ENCODE results near the gene IKBKE. TPM values are rescaled to one million over a fixed set of nuclear protein-coding genes. Genes with fewer than 3 reads are reported as not detected.

Gene IKBKE
- total and polyA plus RNA-seq, 2 of the 8 experiments (the other 6 are each of a cell fraction or from before 2014, with no cell fraction given): 8.6 to 12.0 TPM

DNA sequence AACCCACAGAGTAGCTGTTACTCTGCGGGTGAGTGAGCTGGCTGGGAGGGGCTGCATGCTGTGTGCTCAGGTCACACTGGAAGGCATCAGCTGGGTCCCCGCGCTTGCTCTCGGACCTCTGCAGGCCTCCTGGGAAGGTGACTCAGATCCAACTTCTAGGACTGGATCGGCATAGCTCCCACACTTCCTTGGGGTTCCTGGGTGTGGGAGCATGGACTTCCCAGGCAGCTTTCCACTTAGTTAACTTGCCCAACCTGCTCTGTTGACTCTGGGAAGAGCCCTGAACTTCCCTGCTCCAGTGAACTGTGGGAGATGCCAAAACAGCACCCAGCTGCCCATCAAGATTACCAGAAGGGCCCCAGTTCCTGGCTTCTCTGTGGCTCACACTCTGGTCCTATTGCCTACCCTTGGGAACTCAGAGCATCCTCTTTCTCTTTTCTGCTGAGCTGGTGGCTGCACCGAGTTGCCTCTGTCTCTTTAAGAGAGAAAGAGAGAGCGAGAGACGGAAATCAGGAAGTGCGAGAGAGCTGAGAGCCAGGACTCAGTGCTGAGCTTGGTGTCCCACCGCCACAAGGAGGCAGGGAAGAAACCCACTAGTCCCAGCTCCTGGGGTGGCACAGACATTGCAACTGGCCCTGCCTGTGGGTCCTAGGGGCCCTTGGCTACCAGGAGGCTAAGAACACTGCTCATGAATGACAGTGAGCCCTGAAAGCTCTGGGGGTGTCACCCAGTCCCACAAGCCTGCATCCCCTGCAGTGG lies at the start of gene IKBKE (continued):
- TF ChIP-seq CTCF (IDR thresholded peaks at IDR 0.05; ENCODE audit: control extremely low read depth in 1 of 3, insufficient read depth in 1 of 3, low read depth in 1 of 3, low read length in 3 of 3) (peak in 1 of 3 experiments; percentile 18; a peak in 1 of 4 replicates), CEBPB (IDR thresholded peaks at IDR 0.05; ENCODE audit: low read depth, low read length) (no peak), SIRT6 (IDR thresholded peaks at IDR 0.05; ENCODE audit: low read length) (no peak), KDM4A (IDR thresholded peaks at IDR 0.05; ENCODE audit: low read depth, low read length, severe bottlenecking) (no peak), CBX8 (IDR thresholded peaks at IDR 0.05; ENCODE audit: borderline replicate concordance, low read depth, low read length) (no peak), POU5F1 (IDR thresholded peaks at IDR 0.05; ENCODE audit: low read depth, low read length) (no peak), HDAC2 (IDR thresholded peaks at IDR 0.05; ENCODE audit: borderline replicate concordance in 1 of 2, low read depth in 2 of 2, low read length in 2 of 2) (0 out of 4 replicates have a peak, but pooled peaks of 1 of the 2 experiments have one; percentile 14), CREB1 (IDR thresholded peaks at IDR 0.05) (no peak), NANOG (IDR thresholded peaks at IDR 0.05; ENCODE audit: insufficient read depth, low read depth, low read length, poor library complexity, severe bottlenecking) (no peak), TAF7 (optimal IDR thresholded peaks at IDR 0.05; ENCODE audit: borderline replicate concordance, low read depth, low read length) (no peak), EGR1 (IDR thresholded peaks at IDR 0.05; ENCODE audit: borderline replicate concordance, low read depth, low read length) (no peak), TEAD4 (IDR thresholded peaks at IDR 0.05; ENCODE audit: low read depth, low read length) (no peak), SP1 (IDR thresholded peaks at IDR 0.05; ENCODE audit: low read depth, low read length) (no peak), CTBP2 (IDR thresholded peaks at IDR 0.05; ENCODE audit: borderline replicate concordance, insufficient read depth, insufficient read length, low read length) (no peak), RNF2 (IDR thresholded peaks at IDR 0.05; ENCODE audit: borderline replicate concordance, low read depth, low read length, missing control alignments, poor library complexity, severe bottlenecking) (no peak)
- TF ChIP-seq, protein P1, sequence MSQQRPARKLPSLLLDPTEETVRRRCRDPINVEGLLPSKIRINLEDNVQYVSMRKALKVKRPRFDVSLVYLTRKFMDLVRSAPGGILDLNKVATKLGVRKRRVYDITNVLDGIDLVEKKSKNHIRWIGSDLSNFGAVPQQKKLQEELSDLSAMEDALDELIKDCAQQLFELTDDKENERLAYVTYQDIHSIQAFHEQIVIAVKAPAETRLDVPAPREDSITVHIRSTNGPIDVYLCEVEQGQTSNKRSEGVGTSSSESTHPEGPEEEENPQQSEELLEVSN (IDR thresholded peaks at IDR 0.05): no peak

Measured in H1 (cell line).